Measurements from ENCODE around the gene MYO3B.
A peak's percentile ranks its signal among the peaks of the same experiment; 100 is the strongest.

The MYO3B gene

GRCh38 chr2:170514140-170514539, 336.2 kb downstream of the MYO3B start:
- no peak for DNase-seq (ENCODE audit: extremely low spot score)
- CTCF ChIA-PET = interaction anchor here (2.0 kb wide), 1 partner anchor 24 kb away, joined by 5 read pairs; no protein-coding TSS in a partner anchor
- no peak for TF ChIP-seq CTCF (IDR thresholded peaks at IDR 0.05; ENCODE audit: control extremely low read depth, extremely low read depth, low read depth, missing control alignments)
- POLR2A ChIA-PET = no interaction called here

DNA sequence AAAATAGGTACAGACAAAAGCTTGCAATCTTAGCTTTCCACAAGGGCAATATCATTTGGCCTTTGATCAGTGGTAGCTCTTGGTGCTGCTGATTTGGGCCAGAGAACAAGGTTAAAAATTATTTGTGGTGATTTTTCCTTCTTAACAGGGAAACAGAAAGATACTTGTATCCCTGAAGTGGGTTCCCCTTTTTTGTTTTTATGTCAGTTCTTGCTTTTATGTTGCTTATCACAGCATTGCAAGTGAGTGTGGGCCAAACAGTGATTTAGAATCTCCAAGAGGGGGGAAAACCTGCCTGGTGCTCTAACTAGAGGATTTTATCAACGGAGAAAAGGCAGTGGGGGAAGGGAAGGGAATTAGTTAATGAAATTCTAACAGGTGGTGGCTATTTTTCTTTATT, 339.6 kb downstream of the MYO3B start:
- DNase-seq (ENCODE audit: extremely low spot score) = no peak
- POLR2A ChIA-PET = no interaction called here
- CTCF ChIA-PET = no interaction called here
- TF ChIP-seq CTCF (IDR thresholded peaks at IDR 0.05; ENCODE audit: control extremely low read depth, extremely low read depth, low read depth, missing control alignments) = no peak

DNA sequence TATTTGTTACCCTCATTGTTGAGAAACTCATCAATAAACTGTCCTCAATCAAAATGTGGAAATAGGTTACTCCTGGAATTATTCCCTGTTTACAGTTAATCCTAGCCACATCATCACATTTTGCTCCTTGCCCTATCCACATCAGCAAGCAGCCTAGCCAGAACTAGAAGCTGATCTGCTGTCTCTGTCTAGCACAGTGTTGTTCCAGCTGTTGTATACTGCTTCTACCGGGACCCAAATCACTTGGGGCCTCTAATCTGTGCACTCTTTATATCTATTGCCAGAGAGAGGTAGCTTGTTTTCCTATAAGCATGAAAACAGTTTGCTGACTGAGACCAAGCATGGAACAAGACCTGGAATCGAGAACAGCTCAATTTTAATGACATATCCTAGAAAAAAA, 341.0 kb downstream of the MYO3B start:
- DNase-seq (ENCODE audit: extremely low spot score) = no peak
- TF ChIP-seq CTCF (IDR thresholded peaks at IDR 0.05; ENCODE audit: control extremely low read depth, extremely low read depth, low read depth, missing control alignments) = no peak
- POLR2A ChIA-PET = no interaction called here
- CTCF ChIA-PET = interaction anchor here (1.8 kb wide), 1 partner anchor 10 kb away, joined by 8 read pairs; no protein-coding TSS in a partner anchor

DNA sequence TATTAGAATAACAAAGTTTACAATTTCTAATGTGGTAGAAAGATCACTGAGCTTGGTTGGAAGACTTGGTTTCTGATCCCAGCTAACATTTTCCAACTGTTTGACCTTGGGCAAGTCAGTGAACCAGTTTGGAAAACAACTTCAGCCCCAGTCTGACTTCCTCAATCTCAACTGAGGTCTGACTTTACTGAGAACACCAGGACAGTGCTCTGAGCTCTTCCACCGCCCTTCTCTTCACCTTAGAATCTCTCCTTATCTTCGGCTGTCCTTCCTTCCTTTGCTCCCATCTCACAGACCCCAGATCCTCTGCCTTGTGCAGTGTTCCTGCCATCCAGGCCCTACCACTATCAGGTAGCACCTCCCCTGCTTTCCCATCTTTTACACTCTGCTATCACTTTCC, 343.4 kb downstream of the MYO3B start:
- CTCF ChIA-PET = interaction anchor here (1.2 to 2.1 kb wide), 3 partner anchors 9 to 12 kb away, joined by 3 to 7 read pairs (median 5); no protein-coding TSS in a partner anchor
- POLR2A ChIA-PET = no interaction called here
- no peak for TF ChIP-seq CTCF (IDR thresholded peaks at IDR 0.05; ENCODE audit: control extremely low read depth, extremely low read depth, low read depth, missing control alignments)
- DNase-seq (ENCODE audit: extremely low spot score) = no peak

DNA sequence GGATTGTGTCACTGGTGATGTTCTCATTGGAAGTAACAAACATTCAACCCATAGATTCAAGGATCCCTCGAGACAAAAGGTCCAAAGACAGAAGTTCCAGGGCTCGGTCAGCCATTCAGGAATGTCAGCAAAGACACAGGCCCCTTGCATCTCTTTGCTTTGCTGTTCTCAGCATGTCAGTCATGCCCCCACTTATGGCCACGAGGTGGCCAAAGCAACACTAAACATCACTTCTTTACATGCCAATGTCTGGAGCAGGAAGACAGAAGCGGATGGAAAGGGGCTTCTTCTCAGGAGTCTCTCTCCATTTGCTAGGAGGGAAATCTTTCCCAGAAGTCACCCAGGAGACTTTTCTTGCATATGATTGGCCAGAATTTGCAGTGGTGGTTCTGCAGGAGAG, 345.6 kb downstream of the MYO3B start:
- ChIA-PET POLR2A (no interaction called here), CTCF (interaction anchor here (1.3 to 1.7 kb wide), 2 partner anchors 15 to 54 kb away, joined by 3 to 6 read pairs; no protein-coding TSS in a partner anchor)
- no peak for DNase-seq (ENCODE audit: extremely low spot score)
- no peak for TF ChIP-seq CTCF (IDR thresholded peaks at IDR 0.05; ENCODE audit: control extremely low read depth, extremely low read depth, low read depth, missing control alignments)

- DNase-seq (ENCODE audit: extremely low spot score) = peak; percentile 47
- CTCF ChIA-PET = no interaction called here
- POLR2A ChIA-PET = no interaction called here
- TF ChIP-seq CTCF (IDR thresholded peaks at IDR 0.05; ENCODE audit: control extremely low read depth, extremely low read depth, low read depth, missing control alignments) = no peak
Measured at GRCh38 chr2:170524828-170525565, 347.1 kb downstream of the MYO3B start.
